NK-92 treated with Interleukin-12 subunit alpha and Interleukin-12 subunit beta, amount 100 ng/mL, for 24 hours (cell line): Measurements from ENCODE around the gene TEDC1.

ENCODE experiments used
- DNase-seq: peaks from one replicate; lab custom pipeline; 2025; lab: John Stamatoyannopoulos, UW

TEDC1 gene

DNA sequence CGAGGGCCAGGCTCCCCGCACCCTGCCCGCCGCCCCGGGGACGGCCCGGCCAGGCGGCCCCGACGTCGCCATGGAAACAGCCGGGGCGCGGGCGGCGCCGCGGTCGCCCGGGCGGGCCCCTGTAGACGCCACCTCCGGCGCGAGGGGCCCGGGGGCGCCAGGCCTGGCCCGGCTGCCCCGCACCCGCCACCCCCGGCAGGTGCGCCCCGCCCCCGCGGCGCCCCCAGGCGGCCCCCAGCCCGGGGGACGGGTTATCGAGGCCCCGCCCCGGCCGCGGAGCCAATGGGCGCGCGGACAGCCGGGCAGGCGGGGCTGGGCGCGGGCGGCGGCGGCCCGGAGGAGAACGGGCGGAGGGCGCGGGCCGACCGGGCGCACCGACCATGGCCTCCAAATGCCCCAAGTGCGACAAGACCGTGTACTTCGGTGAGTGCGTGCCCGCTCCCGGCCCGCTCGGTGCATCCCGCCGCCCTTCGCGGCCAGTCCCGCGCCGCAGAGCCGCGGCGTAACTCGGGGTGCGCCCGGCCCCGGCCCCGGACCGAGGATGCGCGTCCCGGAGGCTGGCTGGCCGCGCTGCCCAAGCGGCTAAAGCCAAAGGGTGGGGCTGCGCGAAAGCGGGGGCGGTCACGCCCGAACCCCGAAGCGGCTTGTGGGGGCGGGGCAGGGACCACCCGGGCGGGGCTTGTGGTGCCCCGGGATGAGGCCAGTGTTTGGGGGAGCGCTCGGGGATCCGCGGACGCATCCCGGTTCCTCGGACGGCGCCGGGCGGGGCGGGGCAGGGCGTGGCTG is 16.4 kb upstream of the TEDC1 start, which contains the start of gene CRIP2:
Gene CRIP2, plus strand, starts transcription at position 339 of the 786 bp plus-strand sequence. Its CDS starts 42 bp downstream, at position 381.
- no peak for DNase-seq

DNA sequence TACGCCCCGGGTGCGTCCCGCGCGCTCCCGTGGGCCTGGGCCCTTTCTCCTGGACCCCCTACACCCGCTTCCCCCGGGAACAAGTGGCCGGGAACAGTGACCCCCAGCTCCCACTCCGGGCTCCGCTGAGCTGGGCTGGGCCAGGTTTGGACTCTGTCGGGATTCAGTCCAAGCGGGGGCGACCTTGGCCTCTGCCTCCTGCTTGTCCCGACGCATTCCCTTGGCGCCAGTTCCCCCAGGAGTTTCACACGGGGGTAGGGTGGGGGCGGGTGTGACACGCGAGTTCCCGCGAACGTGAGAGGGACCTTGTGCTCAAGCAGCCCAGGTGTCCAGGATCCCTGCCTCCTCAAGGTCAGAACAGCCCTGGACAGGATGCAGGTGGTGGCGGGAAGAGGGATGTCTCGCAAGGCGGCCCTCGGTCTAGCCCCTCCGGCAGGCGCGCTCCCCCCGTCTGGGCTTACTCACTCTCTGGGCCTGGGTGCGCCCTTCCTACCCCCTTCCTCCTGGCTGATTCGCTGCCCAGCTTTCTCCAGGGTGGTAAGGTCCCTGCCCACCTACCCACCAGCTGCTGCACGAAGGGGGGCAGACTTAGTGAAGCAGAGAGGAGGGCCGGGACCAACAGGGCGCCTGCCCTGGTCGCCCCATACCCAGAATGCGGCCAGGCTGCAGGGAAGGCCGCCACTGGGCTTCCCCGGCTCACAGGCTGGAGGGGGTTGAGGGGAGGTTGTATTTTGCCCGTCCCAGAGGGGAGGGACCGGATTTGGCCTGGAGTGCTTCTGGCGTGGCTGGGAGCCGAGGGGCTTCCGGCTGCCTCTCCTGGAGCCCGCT is 15.6 kb upstream of the TEDC1 start:
- no peak for DNase-seq

- no peak for DNase-seq
These were observed 14.8 kb upstream of the TEDC1 start for GRCh38 chr14:105476097-105476830.

DNA sequence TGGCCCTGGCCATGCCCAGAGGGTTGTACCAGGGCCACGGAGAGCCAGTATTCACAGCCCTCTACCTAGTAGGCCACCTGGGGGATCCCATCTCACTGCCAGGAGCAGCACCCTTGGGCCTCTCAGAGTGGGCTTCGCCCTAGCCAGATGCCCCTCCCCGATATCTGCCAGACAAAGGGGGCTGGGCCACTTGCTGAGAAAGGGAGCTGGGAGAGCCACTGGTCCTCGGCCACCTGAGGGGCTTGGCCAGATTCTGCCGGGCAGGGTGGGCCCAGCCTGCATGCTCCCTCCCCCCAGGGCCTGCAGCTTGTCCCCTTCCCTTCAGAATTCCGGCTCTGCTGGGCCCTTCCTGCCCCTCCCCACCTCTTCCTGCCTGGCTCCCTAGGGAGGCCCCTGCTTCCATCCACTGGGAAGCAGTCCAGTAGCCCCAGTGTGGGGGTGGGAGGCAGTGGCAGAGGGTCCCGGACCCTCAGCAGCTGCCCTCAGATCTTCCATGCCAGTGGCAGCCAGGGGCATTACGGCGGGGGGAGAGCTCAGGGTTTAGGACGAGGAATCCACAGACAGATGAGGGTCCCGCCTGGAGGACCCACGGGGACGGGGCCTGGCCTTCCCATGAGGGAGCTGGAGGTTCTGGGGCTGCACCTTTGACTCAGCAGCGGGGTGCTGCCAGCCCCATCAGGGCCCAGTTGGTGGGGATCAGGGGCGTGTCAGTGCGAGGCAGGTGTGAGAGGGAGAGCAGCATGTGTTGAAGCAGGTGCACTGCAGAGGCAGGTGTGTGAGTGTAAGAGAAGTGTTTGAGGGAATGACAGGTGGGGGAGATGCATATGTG is 14.0 kb upstream of the TEDC1 start:
- no peak for DNase-seq

DNA sequence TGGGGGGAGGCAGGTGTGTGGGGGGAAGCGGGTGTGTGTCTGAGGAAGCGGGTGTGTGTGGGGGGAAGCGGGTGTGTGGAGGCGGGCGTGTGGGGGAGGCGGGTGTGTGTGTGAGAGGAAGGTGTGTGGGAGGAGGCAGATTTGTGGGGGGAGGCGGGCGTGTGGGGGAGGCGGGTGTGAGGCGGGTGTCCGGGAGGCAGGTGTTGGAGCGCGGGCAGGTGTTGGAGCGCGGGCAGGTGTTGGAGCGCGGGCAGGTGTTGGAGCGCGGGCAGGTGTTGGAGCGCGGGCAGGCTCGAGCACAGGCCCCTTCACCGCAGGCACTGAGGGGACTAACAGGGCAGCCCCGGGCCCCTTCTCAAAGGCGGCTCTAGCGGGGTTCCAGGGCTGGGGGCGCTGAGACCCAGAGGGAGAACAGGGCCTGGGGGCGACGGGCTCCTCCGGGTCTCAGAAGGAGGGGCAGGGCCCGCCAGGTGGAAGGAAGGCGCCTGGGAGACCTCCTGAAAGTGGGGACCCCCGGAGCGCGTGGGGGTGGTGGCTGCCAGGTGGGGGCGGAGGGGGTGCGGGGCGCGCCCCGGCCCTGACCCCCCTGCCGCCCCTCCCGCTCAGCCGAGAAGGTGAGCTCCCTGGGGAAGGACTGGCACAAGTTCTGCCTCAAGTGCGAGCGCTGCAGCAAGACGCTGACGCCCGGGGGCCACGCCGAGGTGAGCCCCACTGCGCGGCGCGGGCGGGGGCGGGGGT is 13.2 kb upstream of the TEDC1 start:
- no peak for DNase-seq

GRCh38 chr14:105478398-105479251 is 12.4 kb upstream of the TEDC1 start:
- DNase-seq = no peak

GRCh38 chr14:105479431-105480158 is 11.5 kb upstream of the TEDC1 start:
- no peak for DNase-seq

- DNase-seq = no peak
These were observed 10.8 kb upstream of the TEDC1 start for GRCh38 chr14:105480199-105480746.

DNA sequence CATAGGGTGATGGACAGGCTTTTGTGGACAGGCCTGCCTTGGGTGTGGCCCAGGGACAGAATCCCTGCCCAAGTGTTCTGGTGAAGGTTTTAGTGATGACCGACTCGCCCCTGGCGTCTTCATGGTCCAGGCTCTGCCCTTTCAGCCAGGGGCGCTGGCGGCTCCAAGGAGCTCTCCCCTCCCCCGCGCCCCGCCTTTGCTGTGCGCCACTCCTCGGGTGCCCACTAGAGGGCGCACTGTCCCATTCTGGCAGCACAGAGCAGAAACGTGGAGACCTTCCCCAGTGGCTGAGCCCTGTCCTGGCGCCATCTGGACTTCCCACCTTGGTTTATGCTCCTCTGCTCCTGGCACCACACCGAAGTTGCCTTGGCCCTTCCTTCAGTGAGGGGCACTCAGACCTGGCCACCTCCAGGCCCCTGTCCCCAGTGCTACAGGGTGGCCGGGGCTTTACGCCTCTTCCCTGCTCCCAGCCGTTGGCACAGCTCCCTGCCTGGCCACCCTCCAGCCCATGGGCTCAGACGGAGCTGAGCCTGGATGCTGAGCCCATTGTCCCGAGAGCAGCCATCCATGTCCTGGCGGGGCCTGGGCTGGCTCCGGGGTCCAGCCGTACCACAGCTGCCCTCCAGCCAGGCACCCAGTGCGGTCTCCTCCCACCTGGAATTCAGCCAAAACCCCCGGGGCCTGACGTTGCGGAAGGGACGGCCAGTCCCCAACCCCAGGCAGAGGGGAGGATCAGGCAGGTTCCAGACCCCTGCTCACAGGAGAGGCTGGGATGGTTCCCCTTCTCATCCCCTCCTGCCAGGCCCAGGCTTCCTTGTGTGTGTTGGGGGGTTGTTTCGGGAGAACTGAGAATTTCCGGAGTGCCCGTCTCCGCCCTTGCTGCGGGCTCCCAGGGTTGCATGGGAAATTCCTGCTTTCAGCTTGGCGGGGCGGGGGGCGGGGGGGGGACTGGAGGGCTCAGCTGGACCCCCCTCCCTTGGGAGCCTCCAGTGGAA is 9.9 kb upstream of the TEDC1 start:
- DNase-seq = peak; percentile 56

GRCh38 chr14:105481886-105482457 is 9.1 kb upstream of the TEDC1 start:
- peak; percentile 29 for DNase-seq

GRCh38 chr14:105482486-105483110 is 8.4 kb upstream of the TEDC1 start:
- no peak for DNase-seq

GRCh38 chr14:105483300-105484068 is 7.6 kb upstream of the TEDC1 start:
- no peak for DNase-seq

GRCh38 chr14:105484069-105484996 is 6.7 kb upstream of the TEDC1 start:
- no peak for DNase-seq

- DNase-seq = no peak
These were observed 6.1 kb upstream of the TEDC1 start for GRCh38 chr14:105484997-105485393.

DNA sequence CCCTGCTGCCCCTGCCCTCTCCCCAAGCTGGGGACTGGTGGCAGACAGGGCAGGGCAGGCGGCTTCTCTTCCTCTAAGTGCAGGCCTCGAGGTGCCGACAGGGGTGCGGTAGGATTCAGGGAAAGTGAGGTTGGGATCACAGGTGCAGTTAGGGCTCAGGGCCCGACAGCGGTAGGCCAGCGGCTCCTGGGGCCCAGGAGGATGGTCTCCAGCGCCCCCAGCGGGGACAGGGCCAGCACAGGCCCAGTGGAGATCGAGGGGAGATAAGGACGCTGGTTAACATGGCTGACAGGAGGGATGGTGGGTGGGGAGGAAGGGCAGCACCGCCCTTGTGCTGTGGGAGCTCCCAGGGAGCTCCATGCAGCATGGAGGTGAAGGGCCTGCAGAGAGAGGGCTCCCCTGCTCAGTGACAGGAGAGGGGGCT is 5.3 kb upstream of the TEDC1 start:
- DNase-seq = no peak
